GM21423 (cell line): ENCODE results near the gene SRMS.

ENCODE experiments used
- ATAC-seq: cut with Tn5 transposase; IDR thresholded peaks from one replicate; pipeline ENCODE4 v1.9.1; 2021; ENCODE audit warnings: mild to moderate bottlenecking, moderate library complexity; ENCODE audit not compliant: unreplicated experiment

SRMS gene

GRCh38 chr20:63492518-63492917 lies 55.0 kb downstream of the SRMS start:
- no peak for ATAC-seq

DNA sequence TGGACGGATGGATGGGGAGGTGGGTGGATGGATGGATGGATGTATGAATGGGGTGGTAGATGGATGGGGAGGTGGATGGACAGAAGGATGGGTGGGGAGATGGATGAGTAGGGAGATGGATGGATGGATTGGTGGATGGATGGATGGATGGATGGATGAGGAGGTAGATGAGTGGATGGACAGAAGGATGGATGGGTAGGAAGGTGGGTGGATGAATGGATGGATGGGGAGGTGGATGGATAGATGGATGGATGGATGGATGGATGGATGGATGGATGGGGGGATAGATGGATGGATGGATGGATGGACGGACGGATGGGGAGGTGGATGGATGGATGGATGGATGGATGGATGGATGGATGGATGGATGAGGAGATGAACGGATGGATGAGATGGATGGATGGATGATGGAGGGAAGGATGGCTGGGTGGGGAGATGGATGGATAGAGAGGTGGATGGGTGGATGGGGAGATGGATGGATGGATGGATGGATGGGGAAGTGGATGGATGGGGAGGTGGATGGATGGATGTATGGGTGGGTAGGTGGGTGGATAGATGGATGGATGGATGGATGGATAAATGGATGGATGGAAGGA lies 55.8 kb downstream of the SRMS start:
- no peak for ATAC-seq

GRCh38 chr20:63491078-63491477 lies 56.5 kb downstream of the SRMS start:
- ATAC-seq: no peak
